GM15510 (cell line): Measurements from ENCODE around the gene MEX3C.

Experiments
- POLR2A ChIP-seq: IDR thresholded peaks from 3 replicates; pipeline ENCODE4 v1.6.1; 2011; ENCODE audit warnings: borderline replicate concordance; ENCODE audit not compliant: insufficient read length; ENCODE audit errors: extremely low read depth

The MEX3C gene

DNA sequence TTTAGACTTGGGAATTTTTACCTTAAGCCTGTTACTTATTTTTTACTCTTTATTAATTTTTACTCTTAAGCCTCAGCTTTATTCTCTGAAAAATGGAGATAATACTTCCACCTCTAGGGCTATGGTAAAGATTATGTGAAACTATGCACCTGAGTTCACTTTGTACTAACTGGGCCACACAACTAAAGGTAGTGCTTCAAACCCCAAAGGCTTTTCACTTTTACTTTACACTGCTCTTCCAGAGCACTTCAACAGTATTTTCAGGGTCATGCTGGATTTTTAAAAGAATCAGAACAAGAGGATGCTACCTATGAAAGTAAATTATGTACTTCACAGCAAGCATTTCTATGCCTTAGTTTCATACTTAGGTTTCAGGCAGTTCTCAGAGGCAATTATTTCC lies 27.8 kb downstream of the MEX3C start:
- no peak for TF ChIP-seq POLR2A

GRCh38 chr18:51168960-51169662 lies 28.4 kb downstream of the MEX3C start:
- TF ChIP-seq POLR2A = no peak

GRCh38 chr18:51168026-51168742 lies 29.3 kb downstream of the MEX3C start:
- no peak for TF ChIP-seq POLR2A

DNA sequence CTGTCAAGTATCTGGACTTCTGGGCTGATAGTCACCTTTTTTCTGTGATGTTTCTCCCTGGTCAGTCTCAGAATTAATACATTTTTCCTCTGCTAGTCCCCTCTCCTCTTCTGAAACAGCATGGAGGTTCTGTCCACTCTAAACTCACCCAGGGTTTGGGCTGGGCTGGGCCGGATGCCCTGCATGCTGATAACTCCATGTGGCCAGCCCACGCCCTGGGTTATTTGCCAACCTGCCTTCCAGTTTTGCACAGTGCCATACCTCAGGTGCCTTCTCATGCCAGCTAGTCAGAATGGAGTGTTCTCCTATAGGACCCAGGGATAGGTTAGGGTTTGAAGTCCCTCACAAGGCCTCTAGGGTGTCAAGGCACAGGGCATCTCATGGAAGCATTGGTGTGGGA lies 32.2 kb downstream of the MEX3C start:
- no peak for TF ChIP-seq POLR2A

- no peak for TF ChIP-seq POLR2A
These were observed 32.7 kb downstream of the MEX3C start for GRCh38 chr18:51164761-51165281.

DNA sequence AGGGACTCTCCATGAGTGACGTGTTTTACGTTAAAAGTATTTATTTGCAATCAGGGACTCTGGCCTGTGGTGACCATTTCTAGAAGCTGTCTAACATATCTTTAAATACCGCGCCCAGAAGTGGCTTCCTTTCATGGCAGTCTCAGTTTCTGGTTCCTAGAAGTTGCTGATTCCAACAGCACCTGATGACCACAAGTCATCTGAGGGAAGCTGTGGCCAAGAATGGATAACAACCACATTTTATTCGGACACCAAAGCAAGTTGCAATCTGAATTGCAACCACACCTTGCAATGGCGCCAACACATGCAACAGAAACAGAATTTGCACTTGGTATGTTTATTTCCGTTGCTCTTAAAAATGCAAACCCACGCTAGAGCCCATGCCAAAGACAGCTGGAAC lies 33.1 kb downstream of the MEX3C start:
- no peak for TF ChIP-seq POLR2A

GRCh38 chr18:51163543-51163942 lies 33.9 kb downstream of the MEX3C start:
- TF ChIP-seq POLR2A = no peak

- no peak for TF ChIP-seq POLR2A
These were observed 34.9 kb downstream of the MEX3C start for GRCh38 chr18:51162617-51163016.

DNA sequence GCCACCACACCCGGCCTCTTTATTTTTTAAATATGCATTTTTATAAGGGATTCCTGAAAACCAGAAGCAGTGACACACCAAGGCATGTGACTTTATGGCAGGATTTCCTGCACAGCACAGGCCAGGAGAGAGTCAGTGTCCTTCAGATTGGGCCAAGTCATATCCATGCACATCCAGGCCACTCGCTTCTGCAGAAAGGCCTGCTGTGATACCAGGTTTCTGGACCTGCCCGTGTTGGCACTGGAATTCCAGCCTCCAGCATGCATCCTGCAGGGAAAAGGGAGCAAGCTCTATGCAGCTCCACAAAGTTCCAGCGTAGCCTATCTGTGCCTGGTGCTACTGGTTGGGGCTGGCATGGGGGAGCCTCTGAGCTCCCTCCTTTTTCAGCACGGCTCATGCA lies 36.8 kb downstream of the MEX3C start:
- TF ChIP-seq POLR2A = no peak

DNA sequence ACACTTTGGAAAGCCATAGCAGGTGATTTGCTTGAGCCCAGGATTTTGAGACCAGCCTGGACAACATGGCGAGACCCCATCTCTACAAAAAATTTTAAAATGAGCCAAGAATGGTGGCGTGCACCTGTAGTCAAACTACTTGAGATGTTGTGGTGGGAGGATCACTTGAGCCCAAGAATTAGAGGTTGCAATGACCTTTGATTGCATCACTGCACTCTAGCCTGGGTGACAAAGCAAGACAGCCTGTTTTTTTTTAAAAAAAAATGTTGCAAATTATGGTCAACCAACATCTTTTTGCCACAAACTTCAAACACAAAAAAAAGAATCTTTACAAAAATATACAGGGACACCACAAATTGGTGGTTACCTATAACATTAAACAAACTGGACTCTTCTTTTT lies 40.3 kb downstream of the MEX3C start:
- TF ChIP-seq POLR2A = no peak

DNA sequence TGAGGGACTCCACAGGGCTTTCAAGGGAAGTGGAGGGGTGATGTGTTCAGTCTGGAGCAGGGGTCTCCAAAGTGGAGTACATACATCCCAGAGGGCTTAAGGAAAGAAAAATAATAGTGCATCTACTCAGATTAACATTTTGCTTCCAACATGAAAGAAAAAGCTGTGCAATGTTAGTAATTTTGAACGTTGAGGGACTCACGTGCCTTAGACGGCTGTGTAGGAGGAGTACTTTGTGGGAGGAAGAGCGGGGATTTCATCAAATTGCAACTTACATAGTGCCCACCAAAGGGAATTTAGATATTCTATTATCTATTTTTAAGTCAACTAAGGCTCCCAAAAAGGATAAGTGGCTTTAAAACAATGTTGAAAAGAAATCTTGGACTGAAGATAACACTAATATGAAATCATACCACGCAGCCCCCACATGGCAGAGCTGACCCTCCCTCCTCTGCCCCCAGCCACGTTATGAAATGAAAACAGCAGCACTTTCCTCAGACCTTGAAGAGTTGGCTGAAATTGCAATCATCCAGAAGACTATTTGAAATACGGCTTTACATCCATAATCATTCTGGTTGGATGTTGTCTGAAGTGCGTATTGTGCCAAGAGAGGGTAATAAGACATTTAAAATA lies 42.9 kb downstream of the MEX3C start:
- TF ChIP-seq POLR2A = no peak

GRCh38 chr18:51153659-51154371 lies 43.7 kb downstream of the MEX3C start:
- peak; percentile 28 for TF ChIP-seq POLR2A

DNA sequence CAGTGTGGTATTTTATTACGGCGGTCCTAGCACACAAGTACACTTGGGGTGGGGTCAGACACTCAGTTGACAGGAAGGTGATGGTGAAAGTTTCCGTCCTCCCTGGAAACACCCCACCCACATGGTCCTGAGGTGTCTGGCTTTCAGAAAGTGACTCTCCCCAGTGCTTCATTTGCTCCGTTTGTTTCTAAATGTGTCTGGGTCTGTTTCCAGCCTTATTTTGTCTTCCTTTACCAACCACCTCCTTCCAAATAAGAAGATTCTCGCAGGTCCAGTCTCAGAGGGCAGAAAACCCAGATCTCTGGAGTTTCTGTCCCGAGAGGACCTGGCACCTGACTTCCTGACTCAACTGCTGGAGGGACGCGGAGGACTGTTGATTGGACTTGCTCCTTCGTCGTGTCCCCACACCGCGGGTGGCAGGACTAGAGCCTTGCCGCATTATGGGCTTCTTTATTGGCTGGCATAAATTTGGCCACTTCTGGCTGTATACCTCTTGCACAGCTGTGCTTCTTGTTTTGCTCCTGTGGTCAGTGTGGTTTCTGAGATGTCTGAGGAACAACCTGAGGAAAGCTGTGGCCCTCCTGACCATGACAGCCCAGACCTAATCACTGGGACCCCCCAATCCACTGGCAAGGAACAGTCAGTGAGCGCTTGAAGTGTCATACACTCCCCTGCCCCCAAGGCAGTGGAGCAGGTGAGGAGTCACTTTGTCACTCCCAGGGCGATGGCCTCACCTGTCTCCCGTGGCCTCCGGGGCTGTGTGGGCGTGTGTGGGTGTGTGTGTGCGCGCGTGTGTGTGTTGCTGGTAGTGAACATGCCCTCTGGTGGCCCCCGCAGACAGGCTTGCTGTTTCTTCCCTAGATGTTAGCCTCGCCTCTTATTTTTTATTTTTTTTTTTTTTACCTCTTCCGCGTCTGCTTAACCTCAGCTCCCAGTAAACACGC lies 45.6 kb downstream of the MEX3C start:
- TF ChIP-seq POLR2A = peak; percentile 13

- no peak for TF ChIP-seq POLR2A
These were observed 46.3 kb downstream of the MEX3C start for GRCh38 chr18:51151185-51151567.
